HEK293 (cell line): ENCODE data around the gene GPR158.

Experiments used
- CTCF ChIA-PET: fragments of 350-600 bp; formaldehyde crosslinking; extraction: SDS; loops from one replicate; lab custom pipeline; 2021; ENCODE audit warnings: antibody characterized with exemption; lab: Yijun Ruan, JAX
- POLR2A ChIA-PET: fragments of 300-600 bp; formaldehyde crosslinking; extraction: SDS; loops from one replicate; lab custom pipeline; 2020; ENCODE audit warnings: antibody characterized with exemption, inconsistent platforms; lab: Yijun Ruan, JAX
- H3K27ac ChIP-seq: fragments of 200-500 bp; sonication (Bioruptor generic); 2 replicates; pipeline ENCODE4 v1.5.1; 2014; ENCODE audit warnings: low read depth, low read length, control low read depth, inconsistent platforms; ENCODE audit errors: extremely low read depth
- H3K36me3 ChIP-seq, 2 experiments: fragments of 200-500 bp in 1 of 2; sonication (Bioruptor generic) in 1 of 2; 1 replicate in 1 of 2; 2 replicates in 1 of 2; pipeline ENCODE4 v1.5.1; 2014 to 2017; ENCODE audit warnings: inconsistent platforms in 2 of 2, low read length in 2 of 2; ENCODE audit not compliant: control insufficient read depth in 2 of 2, insufficient read depth in 1 of 2
- H3K4me1 ChIP-seq: fragments of 200-500 bp; sonication (Bioruptor generic); 2 replicates; pipeline ENCODE4 v1.5.1; 2014; ENCODE audit warnings: mild to moderate bottlenecking, low read length, inconsistent platforms; ENCODE audit not compliant: control insufficient read depth, insufficient read depth
- H3K4me3 ChIP-seq: 2 replicates; pipeline ENCODE4 v1.5.1; 2011; ENCODE audit warnings: low read depth, mild to moderate bottlenecking, control low read depth, low read length, moderate library complexity
- H3K9me3 ChIP-seq: fragments of 200-500 bp; sonication (Bioruptor generic); 2 replicates; pipeline ENCODE4 v1.5.1; 2014; ENCODE audit warnings: low read depth, low read length, inconsistent platforms; ENCODE audit not compliant: control insufficient read depth, insufficient read depth
- ATF2 ChIP-seq: fragments of 450-650 bp; formaldehyde crosslinking; IDR thresholded peaks from 2 replicates; pipeline ENCODE4 v1.5.1; 2016; ENCODE audit warnings: missing biosample characterization, missing genetic modification characterization, low read depth
- IKZF3 ChIP-seq: fragments of 450-650 bp; IDR thresholded peaks from 2 replicates; pipeline ENCODE4 v1.5.0; 2018; ENCODE audit warnings: missing biosample characterization, mild to moderate bottlenecking, missing genetic modification characterization, moderate library complexity
- KLF8 ChIP-seq: fragments of 450-650 bp; formaldehyde crosslinking; IDR thresholded peaks from 2 replicates; pipeline ENCODE4 v1.5.1; 2016; ENCODE audit warnings: missing biosample characterization, missing genetic modification characterization
- RBAK ChIP-seq: fragments of 450-650 bp; formaldehyde crosslinking; IDR thresholded peaks from 2 replicates; pipeline ENCODE4 v1.5.1; 2016; ENCODE audit warnings: missing biosample characterization, missing genetic modification characterization
- REPIN1 ChIP-seq: fragments of 450-650 bp; formaldehyde crosslinking; IDR thresholded peaks from 2 replicates; pipeline ENCODE4 v1.5.1; 2017; ENCODE audit warnings: missing biosample characterization, missing genetic modification characterization, low read depth
- SCRT2 ChIP-seq: fragments of 450-650 bp; formaldehyde crosslinking; IDR thresholded peaks from 2 replicates; pipeline ENCODE4 v1.5.1; 2016; ENCODE audit warnings: missing biosample characterization, missing genetic modification characterization
- TSHZ1 ChIP-seq: fragments of 450-650 bp; formaldehyde crosslinking; IDR thresholded peaks from 2 replicates; pipeline ENCODE4 v1.5.1; 2016; ENCODE audit warnings: missing biosample characterization, missing genetic modification characterization, borderline replicate concordance
- YY1 ChIP-seq: fragments of 450-650 bp; formaldehyde crosslinking; IDR thresholded peaks from 2 replicates; pipeline ENCODE4 v1.5.1; 2018; ENCODE audit warnings: missing biosample characterization, missing genetic modification characterization
- ZEB2 ChIP-seq: fragments of 450-650 bp; formaldehyde crosslinking; IDR thresholded peaks from 2 replicates; pipeline ENCODE4 v1.5.1; 2016; ENCODE audit warnings: missing biosample characterization, missing genetic modification characterization
- ZFHX2 ChIP-seq: fragments of 450-650 bp; formaldehyde crosslinking; conservative IDR thresholded peaks from 2 replicates; pipeline ENCODE4 v1.5.1; 2016; ENCODE audit warnings: missing biosample characterization, missing genetic modification characterization
- ZFP69B ChIP-seq: fragments of 450-650 bp; formaldehyde crosslinking; IDR thresholded peaks from 2 replicates; pipeline ENCODE4 v1.5.1; 2016; ENCODE audit warnings: missing biosample characterization, missing genetic modification characterization
- ZIC2 ChIP-seq: fragments of 450-650 bp; formaldehyde crosslinking; IDR thresholded peaks from 2 replicates; pipeline ENCODE4 v1.5.1; 2016; ENCODE audit warnings: missing biosample characterization, missing genetic modification characterization
- ZNF157 ChIP-seq: fragments of 450-650 bp; formaldehyde crosslinking; IDR thresholded peaks from 2 replicates; pipeline ENCODE4 v1.5.1; 2016; ENCODE audit warnings: missing biosample characterization, missing genetic modification characterization
- ZNF221 ChIP-seq: fragments of 450-650 bp; formaldehyde crosslinking; IDR thresholded peaks from 2 replicates; pipeline ENCODE4 v1.5.1; 2017; ENCODE audit warnings: missing biosample characterization, missing genetic modification characterization, borderline replicate concordance
- ZNF274 ChIP-seq, 2 experiments: fragments of 200-500 bp in 1 of 2; fragments of 450-650 bp in 1 of 2; sonication (Bioruptor generic) in 1 of 2; formaldehyde crosslinking in 1 of 2; IDR thresholded peaks; 2 replicates each; pipeline versions ENCODE4 v1.5.1 to v1.6.1; 2014 to 2016; ENCODE audit warnings: borderline replicate concordance in 1 of 2, inconsistent platforms in 1 of 2, low read length in 1 of 2, missing biosample characterization in 1 of 2, missing genetic modification characterization in 1 of 2
- ZNF280C ChIP-seq: fragments of 450-650 bp; formaldehyde crosslinking; IDR thresholded peaks from 2 replicates; pipeline ENCODE4 v1.5.1; 2016; ENCODE audit warnings: missing biosample characterization, missing genetic modification characterization
- ZNF362 ChIP-seq: fragments of 450-650 bp; formaldehyde crosslinking; IDR thresholded peaks from 2 replicates; pipeline ENCODE4 v1.5.1; 2016; ENCODE audit warnings: missing biosample characterization, missing genetic modification characterization
- ZNF394 ChIP-seq: fragments of 450-650 bp; formaldehyde crosslinking; IDR thresholded peaks from 2 replicates; pipeline ENCODE4 v1.5.1; 2016; ENCODE audit warnings: missing biosample characterization, missing genetic modification characterization, mild to moderate bottlenecking, moderate library complexity, borderline replicate concordance
- ZNF416 ChIP-seq: fragments of 450-650 bp; formaldehyde crosslinking; IDR thresholded peaks from 2 replicates; pipeline ENCODE4 v1.5.1; 2016; ENCODE audit warnings: missing biosample characterization, missing genetic modification characterization
- ZNF514 ChIP-seq: fragments of 450-650 bp; formaldehyde crosslinking; IDR thresholded peaks from 2 replicates; pipeline ENCODE4 v1.5.1; 2016; ENCODE audit warnings: missing biosample characterization, missing genetic modification characterization
- ZNF555 ChIP-seq: fragments of 450-650 bp; formaldehyde crosslinking; conservative IDR thresholded peaks from 2 replicates; pipeline ENCODE4 v1.5.1; 2017; ENCODE audit warnings: missing biosample characterization, mild to moderate bottlenecking, missing genetic modification characterization, inconsistent platforms
- ZNF571 ChIP-seq: fragments of 450-650 bp; formaldehyde crosslinking; IDR thresholded peaks from 2 replicates; pipeline ENCODE4 v1.5.0; 2017; ENCODE audit warnings: missing biosample characterization, missing genetic modification characterization
- ZNF658 ChIP-seq: fragments of 450-650 bp; formaldehyde crosslinking; IDR thresholded peaks from 2 replicates; pipeline ENCODE4; 2016; ENCODE audit warnings: missing biosample characterization, missing genetic modification characterization
- ZNF776 ChIP-seq: fragments of 450-650 bp; formaldehyde crosslinking; IDR thresholded peaks from 2 replicates; pipeline ENCODE4 v1.5.0; 2017; ENCODE audit warnings: missing biosample characterization, missing genetic modification characterization, borderline replicate concordance
- ZNF785 ChIP-seq: fragments of 450-650 bp; formaldehyde crosslinking; IDR thresholded peaks from 2 replicates; pipeline ENCODE4 v1.5.1; 2016; ENCODE audit warnings: missing biosample characterization, missing genetic modification characterization
- ZNF837 ChIP-seq: fragments of 450-650 bp; formaldehyde crosslinking; IDR thresholded peaks from 2 replicates; pipeline ENCODE4 v1.5.1; 2016; ENCODE audit warnings: missing biosample characterization, missing genetic modification characterization
- ZSCAN16 ChIP-seq: fragments of 450-650 bp; formaldehyde crosslinking; IDR thresholded peaks from 2 replicates; pipeline ENCODE4 v1.5.1; 2016; ENCODE audit warnings: missing biosample characterization, missing genetic modification characterization

Gene GPR158

GRCh38 chr10:25231751-25232150 is 57.0 kb downstream of the GPR158 start (continued):
- TF ChIP-seq ATF2 (tag by site-specific recombination) (no peak), TSHZ1 (tag by site-specific recombination) (no peak), ZNF555 (tag by site-specific recombination) (no peak), ZNF394 (tag by site-specific recombination) (no peak), REPIN1 (tag by site-specific recombination) (no peak), ZNF837 (tag by site-specific recombination) (no peak), ZNF785 (no peak), ZNF362 (no peak), ZNF157 (tag by site-specific recombination) (no peak)
- TF ChIP-seq, all 188 proteins: peak for 0

GRCh38 chr10:25232204-25232603 is 57.4 kb downstream of the GPR158 start:
- H3K27ac ChIP-seq, result no peak overlapping the region
- H3K36me3 ChIP-seq, result no peaks in the 10 kb centered on the region
- H3K4me3 ChIP-seq, result no peak overlapping the region
- no peak for TF ChIP-seq YY1 (tag by site-specific recombination)
- no peak for TF ChIP-seq ZNF776 (tag by site-specific recombination)
- TF ChIP-seq ZNF280C (tag by site-specific recombination), result no peak
- TF ChIP-seq RBAK (tag by site-specific recombination), result no peak
- TF ChIP-seq ZFHX2 (tag by site-specific recombination), result no peak
- no peak for TF ChIP-seq ZNF274 (IDR thresholded peaks at IDR 0.05; ENCODE audit: low read length)
- TF ChIP-seq ZNF274 (tag by site-specific recombination; IDR thresholded peaks at IDR 0.05; ENCODE audit: borderline replicate concordance), result no peak
- TF ChIP-seq SCRT2, result no peak
- TF ChIP-seq ZFP69B (tag by site-specific recombination), result no peak
- TF ChIP-seq ZNF658 (tag by site-specific recombination), result no peak
- no peak for TF ChIP-seq ZNF514 (tag by site-specific recombination)
- no peak for TF ChIP-seq ZNF416
- TF ChIP-seq ZIC2 (tag by site-specific recombination), result no peak
- no peak for TF ChIP-seq ZNF221 (tag by site-specific recombination)
- TF ChIP-seq ZNF571 (tag by site-specific recombination), result no peak
- TF ChIP-seq IKZF3 (tag by site-specific recombination), result no peak
- no peak for TF ChIP-seq KLF8 (tag by site-specific recombination)
- TF ChIP-seq ZSCAN16 (tag by site-specific recombination), result no peak
- TF ChIP-seq ZEB2 (tag by site-specific recombination), result no peak
- ChIA-PET POLR2A (no interaction called here), CTCF (interaction anchor here (0.5 to 2.4 kb wide), 2 partner anchors 119 to 915 kb away, joined by 3 to 9 read pairs; no protein-coding TSS in a partner anchor)
- no peaks in the 10 kb centered on the region for H3K4me1 ChIP-seq
- H3K9me3 ChIP-seq, result no peaks in the 10 kb centered on the region
